Activated CD8-positive, alpha-beta T cell treated with anti-CD3 and anti-CD28 coated beads for 36 hours (primary cell): ENCODE results near the gene PIK3R3. TPM values are rescaled to one million over a fixed set of nuclear protein-coding genes. Genes with fewer than 3 reads are reported as not detected.

Experiments used
- ATAC-seq: fragments of 200-7000 bp; cut with Tn5 transposase; one replicate; pipeline ENCODE4 v1.10.0; 2021; ENCODE audit warnings: mild to moderate bottlenecking, moderate library complexity
- CTCF ChIA-PET: fragments of 350-600 bp; sonication (Branson Sonifier 250); formaldehyde crosslinking; loops from one replicate; lab custom pipeline; 2021; ENCODE audit warnings: antibody characterized with exemption; lab: Charles Lee
- POLR2A ChIA-PET: fragments of 350-600 bp; sonication (Branson Sonifier 250); formaldehyde crosslinking; loops from one replicate; lab custom pipeline; 2021; ENCODE audit warnings: antibody characterized with exemption; lab: Charles Lee
- DNase-seq: peaks from one replicate; pipeline ENCODE4 v3.0.0-alpha.2; 2020
- H3K27ac Mint-ChIP-seq: one replicate; pipeline ENCODE4 v1.8.0; 2021; ENCODE audit warnings: mild to moderate bottlenecking, mixed read lengths
- H3K27me3 Mint-ChIP-seq: one replicate; pipeline ENCODE4 v1.8.0; 2021; ENCODE audit warnings: mixed read lengths
- H3K36me3 Mint-ChIP-seq: one replicate; pipeline ENCODE4 v1.8.0; 2021; ENCODE audit warnings: low read depth, mixed read lengths
- H3K4me1 Mint-ChIP-seq: one replicate; pipeline ENCODE4 v1.8.0; 2021; ENCODE audit warnings: low read depth, mixed read lengths
- H3K4me3 Mint-ChIP-seq: one replicate; pipeline ENCODE4 v1.8.0; 2021; ENCODE audit warnings: mild to moderate bottlenecking, moderate library complexity, mixed read lengths
- H3K9me3 Mint-ChIP-seq: one replicate; pipeline ENCODE4 v1.8.0; 2021; ENCODE audit warnings: mixed read lengths
- CTCF ChIP-seq: fragments of 200-600 bp; IDR thresholded peaks from one replicate; pipeline ENCODE4 v1.8.0; 2022; ENCODE audit warnings: antibody characterized with exemption, mild to moderate bottlenecking
- intact Hi-C: fragments of 100-400 bp; cut with micrococcal nuclease; formaldehyde crosslinking; loops from one replicate; pipeline ENCODE4 v1.10.0; 2022
- total RNA-seq, 2 experiments: library from RNA; stranded (reverse); gene quantifications; one replicate each; pipeline ENCODE4 v1.2.3, GENCODE V29; 2021

Gene PIK3R3
- total RNA-seq, 2 experiments from 2014 or later: 1.3 to 1.4 TPM

GRCh38 chr1:46114925-46115603, 17.4 kb downstream of the PIK3R3 start:
- Mint-ChIP-seq H3K4me3 (no peak overlapping the region), H3K27ac (no peak overlapping the region), H3K27me3 (no peaks in the 10 kb centered on the region), H3K9me3 (no peaks in the 10 kb centered on the region), H3K36me3 (no peaks in the 10 kb centered on the region), H3K4me1 (peaks cover 2% of the 10 kb centered on the region)
- CTCF ChIA-PET: interaction anchor here (1.0 to 1.2 kb wide), 2 partner anchors 13 to 108 kb away, joined by 3 read pairs; no protein-coding TSS in a partner anchor
- intact Hi-C loops: no loop called here
- POLR2A ChIA-PET: interaction anchor here (0.9 kb wide), 1 partner anchor 48 kb away, joined by 3 read pairs; no protein-coding TSS in a partner anchor
- no peak for DNase-seq
- TF ChIP-seq CTCF: no peak
- no peak for ATAC-seq

GRCh38 chr1:46113948-46114347, 18.5 kb downstream of the PIK3R3 start:
- H3K4me3 Mint-ChIP-seq: no peak overlapping the region
- intact Hi-C loops: no loop called here
- POLR2A ChIA-PET: interaction anchor here (0.7 kb wide), 1 partner anchor 26 kb away, joined by 4 read pairs; no protein-coding TSS in a partner anchor
- peaks cover 2% of the 10 kb centered on the region for H3K4me1 Mint-ChIP-seq
- no peaks in the 10 kb centered on the region for H3K36me3 Mint-ChIP-seq
- no peaks in the 10 kb centered on the region for H3K9me3 Mint-ChIP-seq
- TF ChIP-seq CTCF: no peak
- no peak for DNase-seq
- no peaks in the 10 kb centered on the region for H3K27me3 Mint-ChIP-seq
- ATAC-seq: no peak
- no peak overlapping the region for H3K27ac Mint-ChIP-seq
- CTCF ChIA-PET: interaction anchor here (1.0 to 1.2 kb wide), 2 partner anchors 12 to 110 kb away, joined by 3 read pairs; no protein-coding TSS in a partner anchor

- intact Hi-C loops: no loop called here
- POLR2A ChIA-PET: no interaction called here
- Mint-ChIP-seq H3K27ac (no peak overlapping the region), H3K36me3 (no peaks in the 10 kb centered on the region), H3K4me3 (no peak overlapping the region), H3K9me3 (no peaks in the 10 kb centered on the region), H3K27me3 (no peaks in the 10 kb centered on the region), H3K4me1 (peaks cover 2% of the 10 kb centered on the region)
- CTCF ChIA-PET: no interaction called here
- DNase-seq (no peak), ATAC-seq (no peak)
- no peak for TF ChIP-seq CTCF
Observed at GRCh38 chr1:46112108-46112507, 20.3 kb downstream of the PIK3R3 start.

- no peak overlapping the region for H3K27ac Mint-ChIP-seq
Observed at GRCh38 chr1:46110521-46110920, 21.9 kb downstream of the PIK3R3 start.

More at GRCh38 chr1:46110521-46110920, 21.9 kb downstream of the PIK3R3 start:
- no peaks in the 10 kb centered on the region for H3K27me3 Mint-ChIP-seq
- ATAC-seq (no peak), DNase-seq (no peak)
- no peak overlapping the region for H3K4me3 Mint-ChIP-seq
- H3K4me1 Mint-ChIP-seq: peaks cover 2% of the 10 kb centered on the region
- no peaks in the 10 kb centered on the region for H3K36me3 Mint-ChIP-seq
- TF ChIP-seq CTCF: no peak
- ChIA-PET CTCF (no interaction called here), POLR2A (no interaction called here)
- intact Hi-C loops: no loop called here
- H3K9me3 Mint-ChIP-seq: no peaks in the 10 kb centered on the region
